ENCODE data around the gene CRTC2. TPM values are rescaled to one million over a fixed set of nuclear protein-coding genes. Genes with fewer than 3 reads are reported as not detected.

CRTC2 gene
- total and polyA plus RNA-seq, 9 of the 15 experiments (the other 6 are each of a cell fraction or from before 2014, with no cell fraction given) = 2.7 to 26.4 (median 10.2) TPM

DNA sequence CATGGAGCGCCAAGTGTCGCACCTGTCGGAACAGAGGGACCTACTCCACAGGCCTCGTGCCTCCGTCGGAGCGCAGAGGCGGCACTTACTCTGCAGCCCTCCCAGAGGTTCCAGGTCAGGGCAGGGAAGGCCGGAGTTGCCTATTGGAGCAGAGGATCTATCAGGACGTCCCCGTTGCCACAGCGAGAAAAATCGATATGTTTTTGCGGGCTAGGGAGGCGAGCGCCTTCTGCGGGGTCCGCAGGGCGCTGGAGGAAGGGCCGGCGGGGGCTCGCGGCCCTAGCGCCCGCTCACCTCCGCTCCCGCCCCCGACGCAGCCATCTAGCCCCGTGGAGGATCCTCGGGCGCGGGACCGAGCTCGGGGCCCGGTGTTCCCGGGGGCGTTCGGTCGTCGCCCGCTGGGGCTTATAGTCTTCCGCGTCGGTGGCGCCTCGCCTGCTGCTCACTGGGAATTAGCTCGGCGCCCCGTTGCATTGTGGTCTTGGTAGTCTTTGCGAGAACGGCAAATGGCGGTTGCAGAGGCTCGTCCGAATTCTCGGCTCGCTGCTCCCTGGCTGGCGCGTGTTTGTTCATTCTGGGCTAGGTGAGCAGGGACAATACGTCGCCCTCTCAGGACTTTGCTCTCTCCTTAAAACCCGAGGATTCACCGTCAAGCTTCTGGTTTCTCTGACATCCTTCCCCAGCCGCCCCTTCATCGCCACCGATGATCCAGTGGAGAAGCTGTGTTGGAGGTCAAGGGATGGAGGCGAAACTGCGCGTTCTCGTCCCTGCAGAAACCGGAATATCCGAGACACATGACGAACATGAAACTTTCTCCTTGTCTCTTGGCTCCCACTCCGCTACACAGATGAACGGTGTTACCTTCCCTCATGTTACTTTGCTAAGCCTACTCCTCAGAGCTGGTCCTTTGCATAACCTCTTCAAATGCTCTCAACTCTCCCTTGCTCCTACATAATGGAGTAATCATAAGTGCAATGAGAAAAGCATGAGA is 19.1 kb upstream of the CRTC2 start, which contains the start of gene JTB (continued):
- TF ChIP-seq FOXM1 (IDR thresholded peaks at IDR 0.05; ENCODE audit: low read depth) (no peak), FOXM1 (CRISPR knock-in tag; IDR thresholded peaks at IDR 0.05; ENCODE audit: low read depth) (0 out of 2 replicates have a peak, but pooled peaks have one; percentile 2), ELF2 (CRISPR knock-in tag; IDR thresholded peaks at IDR 0.05) (peak; percentile 90), TBL1XR1 (IDR thresholded peaks at IDR 0.05; ENCODE audit: low read length in 2 of 2) (no peak), SIRT6 (IDR thresholded peaks at IDR 0.05; ENCODE audit: low read depth, low read length) (no peak), FOXA1 (IDR thresholded peaks at IDR 0.05; ENCODE audit: borderline replicate concordance) (no peak)
- TF ChIP-seq, protein P1, sequence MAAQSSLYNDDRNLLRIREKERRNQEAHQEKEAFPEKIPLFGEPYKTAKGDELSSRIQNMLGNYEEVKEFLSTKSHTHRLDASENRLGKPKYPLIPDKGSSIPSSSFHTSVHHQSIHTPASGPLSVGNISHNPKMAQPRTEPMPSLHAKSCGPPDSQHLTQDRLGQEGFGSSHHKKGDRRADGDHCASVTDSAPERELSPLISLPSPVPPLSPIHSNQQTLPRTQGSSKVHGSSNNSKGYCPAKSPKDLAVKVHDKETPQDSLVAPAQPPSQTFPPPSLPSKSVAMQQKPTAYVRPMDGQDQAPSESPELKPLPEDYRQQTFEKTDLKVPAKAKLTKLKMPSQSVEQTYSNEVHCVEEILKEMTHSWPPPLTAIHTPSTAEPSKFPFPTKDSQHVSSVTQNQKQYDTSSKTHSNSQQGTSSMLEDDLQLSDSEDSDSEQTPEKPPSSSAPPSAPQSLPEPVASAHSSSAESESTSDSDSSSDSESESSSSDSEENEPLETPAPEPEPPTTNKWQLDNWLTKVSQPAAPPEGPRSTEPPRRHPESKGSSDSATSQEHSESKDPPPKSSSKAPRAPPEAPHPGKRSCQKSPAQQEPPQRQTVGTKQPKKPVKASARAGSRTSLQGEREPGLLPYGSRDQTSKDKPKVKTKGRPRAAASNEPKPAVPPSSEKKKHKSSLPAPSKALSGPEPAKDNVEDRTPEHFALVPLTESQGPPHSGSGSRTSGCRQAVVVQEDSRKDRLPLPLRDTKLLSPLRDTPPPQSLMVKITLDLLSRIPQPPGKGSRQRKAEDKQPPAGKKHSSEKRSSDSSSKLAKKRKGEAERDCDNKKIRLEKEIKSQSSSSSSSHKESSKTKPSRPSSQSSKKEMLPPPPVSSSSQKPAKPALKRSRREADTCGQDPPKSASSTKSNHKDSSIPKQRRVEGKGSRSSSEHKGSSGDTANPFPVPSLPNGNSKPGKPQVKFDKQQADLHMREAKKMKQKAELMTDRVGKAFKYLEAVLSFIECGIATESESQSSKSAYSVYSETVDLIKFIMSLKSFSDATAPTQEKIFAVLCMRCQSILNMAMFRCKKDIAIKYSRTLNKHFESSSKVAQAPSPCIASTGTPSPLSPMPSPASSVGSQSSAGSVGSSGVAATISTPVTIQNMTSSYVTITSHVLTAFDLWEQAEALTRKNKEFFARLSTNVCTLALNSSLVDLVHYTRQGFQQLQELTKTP (IDR thresholded peaks at IDR 0.05; ENCODE audit: low read depth in 1 of 2, partially characterized antibody in 2 of 2) = peak in 1 of 2 experiments; percentile 94
- TF ChIP-seq, protein P2, sequence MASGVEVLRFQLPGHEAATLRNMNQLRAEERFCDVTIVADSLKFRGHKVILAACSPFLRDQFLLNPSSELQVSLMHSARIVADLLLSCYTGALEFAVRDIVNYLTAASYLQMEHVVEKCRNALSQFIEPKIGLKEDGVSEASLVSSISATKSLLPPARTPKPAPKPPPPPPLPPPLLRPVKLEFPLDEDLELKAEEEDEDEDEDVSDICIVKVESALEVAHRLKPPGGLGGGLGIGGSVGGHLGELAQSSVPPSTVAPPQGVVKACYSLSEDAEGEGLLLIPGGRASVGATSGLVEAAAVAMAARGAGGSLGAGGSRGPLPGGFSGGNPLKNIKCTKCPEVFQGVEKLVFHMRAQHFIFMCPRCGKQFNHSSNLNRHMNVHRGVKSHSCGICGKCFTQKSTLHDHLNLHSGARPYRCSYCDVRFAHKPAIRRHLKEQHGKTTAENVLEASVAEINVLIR (CRISPR knock-in tag; IDR thresholded peaks at IDR 0.05) = 0 out of 2 replicates have a peak, but pooled peaks have one; percentile 17
- TF ChIP-seq, protein P3, sequence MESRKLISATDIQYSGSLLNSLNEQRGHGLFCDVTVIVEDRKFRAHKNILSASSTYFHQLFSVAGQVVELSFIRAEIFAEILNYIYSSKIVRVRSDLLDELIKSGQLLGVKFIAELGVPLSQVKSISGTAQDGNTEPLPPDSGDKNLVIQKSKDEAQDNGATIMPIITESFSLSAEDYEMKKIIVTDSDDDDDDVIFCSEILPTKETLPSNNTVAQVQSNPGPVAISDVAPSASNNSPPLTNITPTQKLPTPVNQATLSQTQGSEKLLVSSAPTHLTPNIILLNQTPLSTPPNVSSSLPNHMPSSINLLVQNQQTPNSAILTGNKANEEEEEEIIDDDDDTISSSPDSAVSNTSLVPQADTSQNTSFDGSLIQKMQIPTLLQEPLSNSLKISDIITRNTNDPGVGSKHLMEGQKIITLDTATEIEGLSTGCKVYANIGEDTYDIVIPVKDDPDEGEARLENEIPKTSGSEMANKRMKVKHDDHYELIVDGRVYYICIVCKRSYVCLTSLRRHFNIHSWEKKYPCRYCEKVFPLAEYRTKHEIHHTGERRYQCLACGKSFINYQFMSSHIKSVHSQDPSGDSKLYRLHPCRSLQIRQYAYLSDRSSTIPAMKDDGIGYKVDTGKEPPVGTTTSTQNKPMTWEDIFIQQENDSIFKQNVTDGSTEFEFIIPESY (CRISPR knock-in tag; IDR thresholded peaks at IDR 0.05) = no peak

Measured in K562 (cell line).